ENCODE results near the gene RBM38. TPM values are rescaled to one million over a fixed set of nuclear protein-coding genes. Genes with fewer than 3 reads are reported as not detected.

Gene RBM38
- total and polyA plus RNA-seq, 2 of the 4 experiments (the other 2 are of a cell fraction): 5.2 to 11.9 TPM

DNA sequence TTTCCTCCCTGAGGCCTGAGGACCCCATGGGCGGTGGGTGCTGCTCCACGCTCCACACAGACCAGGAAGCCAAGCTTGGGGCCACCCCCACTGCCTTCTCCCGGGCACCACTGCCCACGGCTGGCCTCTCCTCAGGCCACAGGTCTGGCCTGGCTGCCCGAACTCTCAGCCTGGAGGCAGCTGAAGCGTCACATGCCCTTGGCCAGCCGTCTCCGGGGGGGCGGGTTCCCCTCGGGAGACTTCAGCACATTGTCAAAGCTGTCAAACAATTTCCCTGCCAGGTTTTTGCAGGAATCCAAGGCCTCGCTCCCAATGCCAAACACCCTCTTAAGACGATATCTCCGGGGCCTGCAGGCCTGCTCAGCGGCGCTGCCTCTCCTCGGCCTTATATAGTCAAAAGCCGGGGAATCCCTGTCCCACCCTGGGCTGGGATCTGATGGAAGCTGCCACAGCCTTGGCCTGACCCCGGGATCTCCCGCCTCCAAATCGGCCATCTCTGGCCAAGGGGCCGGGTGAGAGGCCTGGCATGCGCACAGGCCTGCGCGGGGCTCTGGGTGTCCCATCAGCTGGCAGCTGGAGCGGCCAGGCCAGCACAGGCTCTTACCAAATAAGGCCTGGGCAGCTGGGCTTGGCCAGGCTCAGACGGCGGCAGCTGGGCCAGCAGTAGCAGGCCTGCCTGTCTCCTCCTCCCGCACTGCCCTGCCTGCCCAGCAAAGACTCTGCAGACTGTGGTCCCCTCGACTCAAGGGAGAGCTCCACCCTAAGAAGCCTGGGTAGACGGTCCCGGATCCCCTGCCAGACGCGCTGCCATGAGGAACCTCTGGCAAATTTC lies 49.7 kb downstream of the RBM38 start:
- peak overlapping the region; percentile 90; the same call in 2 of the 3 replicates for H2BK15ac ChIP-seq (ENCODE audit: low read depth, low read length)
- no TSS peak for BruUV-seq (replicated peaks)
- peak overlapping the region; percentile 61 for H3K9ac ChIP-seq (ENCODE audit: low read depth, low read length)
- no peak overlapping the region for H3K23ac ChIP-seq (ENCODE audit: low read depth, low read length)
- H3K4me2 ChIP-seq (ENCODE audit: low read depth, low read length): no peak overlapping the region
- H2BK5ac ChIP-seq (ENCODE audit: low read depth, low read length, poor library complexity, severe bottlenecking): no peak overlapping the region
- peak overlapping the region; percentile 75 for H3K4ac ChIP-seq (ENCODE audit: low read depth, low read length)
- H3K4me3 ChIP-seq (ENCODE audit: insufficient read depth, low read depth, low read length): no peak overlapping the region
- CTCF ChIA-PET: no interaction called here
- peak; percentile 95 for ATAC-seq (ENCODE audit: low read depth)
- dilution Hi-C loops (cut with HindIII; ENCODE audit: low sequenced_read_pairs, unreplicated experiment): no loop called here
- H3K9me1 ChIP-seq (ENCODE audit: insufficient read depth, low read length): 0 out of 2 replicates have a peak, but pooled peaks cover 3% of the 10 kb centered on the region
- in situ Hi-C loops (cut with MboI; ENCODE audit: low sequenced_read_pairs): no loop called here
- POLR2A ChIA-PET (ENCODE audit: unreplicated experiment): no interaction called here
- peak overlapping the region; percentile 16 for H3K27ac ChIP-seq (ENCODE audit: insufficient read depth, low read length)
- peak overlapping the region; percentile 75 for H4K91ac ChIP-seq (ENCODE audit: insufficient read depth, low read depth, low read length)
- peaks cover 9% of the 10 kb centered on the region for H3K9me3 ChIP-seq (ENCODE audit: control insufficient read depth, insufficient read depth, low read length)
- H4K5ac ChIP-seq (ENCODE audit: low read depth, low read length): peak overlapping the region; percentile 93
- H3K4me1 ChIP-seq (ENCODE audit: control insufficient read depth, insufficient read depth, low read length): peaks cover 4% of the 10 kb centered on the region; the same call in 1 of the 2 replicates
- H2AFZ ChIP-seq (replicated peaks; ENCODE audit: low read length, poor library complexity): peak overlapping the region; percentile 92
- peak overlapping the region; percentile 72 to 95 for H4K8ac ChIP-seq (ENCODE audit: low read depth in 2 of 2, low read length in 2 of 2)
- intact Hi-C loops (cut with micrococcal nuclease): no loop called here
- peak overlapping the region; percentile 76 for H3K14ac ChIP-seq (replicated peaks; ENCODE audit: low read depth, low read length)
- TF ChIP-seq BHLHE40 (IDR thresholded peaks at IDR 0.05; ENCODE audit: low read depth, low read length): no peak
- no peak for TF ChIP-seq MAFK (IDR thresholded peaks at IDR 0.05; ENCODE audit: low read depth, low read length)
- no peak for TF ChIP-seq RAD21 (IDR thresholded peaks at IDR 0.05; ENCODE audit: low read length)
- no peak for TF ChIP-seq FOS (IDR thresholded peaks at IDR 0.05; ENCODE audit: low read depth, low read length)
- TF ChIP-seq NFE2L2 (IDR thresholded peaks at IDR 0.05; ENCODE audit: low read depth, low read length): no peak
- TF ChIP-seq MAZ (IDR thresholded peaks at IDR 0.05; ENCODE audit: borderline replicate concordance, low read depth, low read length): no peak
- no peak for TF ChIP-seq CEBPB (IDR thresholded peaks at IDR 0.05; ENCODE audit: low read depth, low read length)
- TF ChIP-seq RFX5 (IDR thresholded peaks at IDR 0.05; ENCODE audit: low read depth, low read length): no peak
- TF ChIP-seq MXI1 (IDR thresholded peaks at IDR 0.05; ENCODE audit: borderline replicate concordance, low read depth, low read length): no peak
- TF ChIP-seq ELK1 (IDR thresholded peaks at IDR 0.05; ENCODE audit: borderline replicate concordance, low read depth, low read length): no peak
- TF ChIP-seq POLR2A (IDR thresholded peaks at IDR 0.05; ENCODE audit: low read depth, low read length): no peak
- TF ChIP-seq USF2 (IDR thresholded peaks at IDR 0.05; ENCODE audit: low read depth, low read length): no peak
- peak; percentile 66 for DNase-seq
- H2AK5ac ChIP-seq (ENCODE audit: low read depth, low read length): 0 out of 2 replicates have a peak overlapping the region, but pooled peaks have one; percentile 16
- no peaks in the 10 kb centered on the region; the same call in 1 of the 2 replicates for H3K27me3 ChIP-seq (ENCODE audit: control insufficient read depth, insufficient read depth, low read length)
- peak overlapping the region; percentile 65 for H2AK9ac ChIP-seq (replicated peaks; ENCODE audit: low read depth, low read length, poor library complexity)
- no peaks in the 10 kb centered on the region for H3K79me1 ChIP-seq (ENCODE audit: low read depth in 1 of 2, low read length in 2 of 2)
- H3K56ac ChIP-seq (ENCODE audit: extremely low read depth, insufficient read depth, low read length): no peak overlapping the region; the same call in 1 of the 2 replicates
- 19% methylated on average over 14 of the region's 33 CpGs; no CpG with 5 or more reads in 1 of the 2 experiments for WGBS, 2 experiments (ENCODE audit: extremely low coverage in 2 of 2, insufficient read length in 1 of 2)
- H3K18ac ChIP-seq (ENCODE audit: low read depth, low read length): peak overlapping the region; percentile 55; the same call in 1 of the 2 replicates
- no peaks in the 10 kb centered on the region for H4K20me1 ChIP-seq (ENCODE audit: insufficient read depth, low read length)
- 0 out of 2 replicates have a peak overlapping the region, but pooled peaks have one; percentile 61 for H2BK20ac ChIP-seq (ENCODE audit: low read depth, low read length)
- peak overlapping the region; percentile 68; the same call in 1 of the 2 replicates for H2BK120ac ChIP-seq (ENCODE audit: low read depth, low read length)
- no peaks in the 10 kb centered on the region for H3K36me3 ChIP-seq (ENCODE audit: control insufficient read depth, insufficient read depth, low read length)

Data from IMR-90 (cell line).